ENCODE measurements around the gene NR0B2.
"Not testable (repeated sequence)": the region's sequence is repeated elsewhere in the genome, so short reads cannot be mapped to it uniquely, and the experiment has no call there.

Gene NR0B2

DNA sequence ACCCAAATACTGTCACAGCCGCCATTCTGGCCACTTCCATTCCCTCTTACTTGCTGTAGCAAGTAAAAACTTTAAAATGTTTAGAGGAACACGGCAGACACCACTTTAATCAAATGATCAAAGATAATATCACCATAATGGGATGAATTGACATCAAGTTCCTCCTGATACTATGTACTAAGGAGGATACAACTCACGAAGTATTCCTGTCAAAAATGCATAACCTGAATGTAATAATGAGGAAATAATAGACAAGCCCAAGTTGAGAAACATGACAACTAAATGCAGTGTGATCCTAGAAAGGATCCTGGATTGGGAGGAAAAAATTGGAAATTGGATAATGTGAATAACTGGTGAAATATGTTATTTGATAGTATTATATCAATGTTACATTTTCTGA lies 42.5 kb upstream of the NR0B2 start:
- TF ChIP-seq, protein P1, sequence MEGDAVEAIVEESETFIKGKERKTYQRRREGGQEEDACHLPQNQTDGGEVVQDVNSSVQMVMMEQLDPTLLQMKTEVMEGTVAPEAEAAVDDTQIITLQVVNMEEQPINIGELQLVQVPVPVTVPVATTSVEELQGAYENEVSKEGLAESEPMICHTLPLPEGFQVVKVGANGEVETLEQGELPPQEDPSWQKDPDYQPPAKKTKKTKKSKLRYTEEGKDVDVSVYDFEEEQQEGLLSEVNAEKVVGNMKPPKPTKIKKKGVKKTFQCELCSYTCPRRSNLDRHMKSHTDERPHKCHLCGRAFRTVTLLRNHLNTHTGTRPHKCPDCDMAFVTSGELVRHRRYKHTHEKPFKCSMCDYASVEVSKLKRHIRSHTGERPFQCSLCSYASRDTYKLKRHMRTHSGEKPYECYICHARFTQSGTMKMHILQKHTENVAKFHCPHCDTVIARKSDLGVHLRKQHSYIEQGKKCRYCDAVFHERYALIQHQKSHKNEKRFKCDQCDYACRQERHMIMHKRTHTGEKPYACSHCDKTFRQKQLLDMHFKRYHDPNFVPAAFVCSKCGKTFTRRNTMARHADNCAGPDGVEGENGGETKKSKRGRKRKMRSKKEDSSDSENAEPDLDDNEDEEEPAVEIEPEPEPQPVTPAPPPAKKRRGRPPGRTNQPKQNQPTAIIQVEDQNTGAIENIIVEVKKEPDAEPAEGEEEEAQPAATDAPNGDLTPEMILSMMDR (IDR thresholded peaks at IDR 0.05; ENCODE audit: extremely low read depth, missing control alignments): no peak
- no peak for DNase-seq (ENCODE audit: low spot score)

DNA sequence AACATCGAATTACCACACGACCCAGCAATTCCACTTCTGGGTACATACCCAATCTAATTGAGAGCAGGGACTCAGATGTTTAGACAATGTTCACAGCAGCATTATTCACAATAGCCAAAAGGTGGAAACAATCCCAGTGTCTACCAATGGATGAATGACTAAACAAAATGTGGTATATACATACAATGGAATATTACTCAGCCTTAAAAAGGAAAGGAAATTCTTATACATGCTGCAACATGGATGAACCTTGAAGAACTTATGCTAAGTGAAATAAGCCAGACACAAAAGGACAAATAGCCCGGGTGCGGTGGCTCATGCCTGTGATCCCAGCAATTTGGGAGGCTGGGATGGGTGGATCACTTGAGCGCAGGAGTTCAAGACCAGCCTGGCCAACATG lies 39.6 kb upstream of the NR0B2 start:
- DNase-seq (ENCODE audit: low spot score): no peak
- TF ChIP-seq, protein P1 (IDR thresholded peaks at IDR 0.05; ENCODE audit: extremely low read depth, missing control alignments): no peak

DNA sequence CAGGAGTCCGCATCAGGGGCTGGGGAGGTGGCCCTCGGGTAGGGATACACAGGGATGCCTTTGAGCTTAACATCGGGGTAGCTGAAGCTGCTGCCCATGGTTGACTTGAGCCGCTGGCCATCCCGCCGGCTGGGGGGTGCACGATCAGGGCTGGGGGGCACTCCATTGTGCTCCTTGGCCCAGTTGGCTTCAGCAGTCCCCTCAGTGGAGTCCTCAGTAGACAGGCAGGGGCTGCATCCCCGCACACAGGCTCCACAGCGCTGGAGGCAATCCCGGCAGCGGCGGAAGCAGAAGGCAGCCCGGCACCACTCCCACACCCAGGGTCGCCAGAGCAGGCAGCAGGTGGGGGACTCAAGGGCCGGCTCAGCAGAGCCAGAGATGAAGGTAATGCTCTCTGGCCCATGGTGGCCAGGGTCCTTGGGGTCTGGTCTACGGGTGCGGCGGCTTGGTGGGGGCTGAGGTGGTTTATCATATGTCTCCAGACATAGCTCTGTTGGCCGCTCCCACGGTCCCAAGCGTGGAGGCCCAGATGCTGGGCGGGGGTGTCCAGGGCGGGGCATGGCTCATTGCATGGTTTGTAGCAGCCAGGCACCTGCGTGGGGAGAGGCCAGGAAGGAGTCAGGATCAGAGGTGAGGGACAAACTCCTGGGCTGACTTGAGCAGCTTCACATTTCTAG lies 38.2 kb upstream of the NR0B2 start:
- TF ChIP-seq, protein P1 (IDR thresholded peaks at IDR 0.05; ENCODE audit: extremely low read depth, missing control alignments): no peak
- no peak for DNase-seq (ENCODE audit: low spot score)

DNA sequence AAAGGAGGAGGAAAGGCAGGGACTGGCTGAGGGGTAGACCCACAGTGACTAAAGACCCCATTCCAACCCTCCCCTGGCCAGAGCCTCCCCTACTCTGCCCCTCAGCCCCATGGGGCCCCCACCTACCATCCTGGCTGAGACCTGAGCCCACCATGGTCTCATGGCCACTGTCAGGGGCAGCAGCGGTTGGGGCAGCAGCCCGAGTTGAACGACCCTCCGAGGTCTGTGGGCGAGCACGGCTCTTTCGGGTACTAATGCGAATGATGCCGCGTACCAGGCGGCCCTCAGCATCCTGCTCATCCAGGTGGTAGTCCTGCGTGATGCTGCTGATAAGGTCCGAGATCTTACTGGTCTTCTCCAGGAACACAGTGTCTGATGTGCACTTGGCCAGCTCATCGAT lies 37.4 kb upstream of the NR0B2 start:
- no peak for DNase-seq (ENCODE audit: low spot score)
- TF ChIP-seq, protein P1 (IDR thresholded peaks at IDR 0.05; ENCODE audit: extremely low read depth, missing control alignments): no peak

DNA sequence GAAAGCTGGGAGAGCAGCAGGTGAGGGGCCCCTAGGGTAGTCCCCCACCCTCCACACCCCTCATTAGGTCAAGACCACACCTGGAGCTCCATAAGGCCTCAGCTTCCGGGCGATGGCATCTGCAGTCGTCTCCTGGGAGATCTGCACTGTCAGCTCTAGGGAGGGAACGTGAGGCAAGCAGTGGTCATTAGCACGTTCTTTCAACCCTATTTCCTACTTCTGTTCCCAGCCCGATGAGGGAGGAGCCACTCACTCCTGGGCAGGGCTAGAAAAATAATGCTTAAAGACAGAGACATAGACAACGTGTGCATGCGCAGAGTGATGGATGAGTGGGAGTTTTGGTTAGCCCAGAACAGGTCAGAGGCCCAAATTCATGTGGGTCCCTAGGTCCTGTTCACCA lies 36.8 kb upstream of the NR0B2 start:
- no peak for DNase-seq (ENCODE audit: low spot score)
- TF ChIP-seq, protein P1 (IDR thresholded peaks at IDR 0.05; ENCODE audit: extremely low read depth, missing control alignments): no peak

DNA sequence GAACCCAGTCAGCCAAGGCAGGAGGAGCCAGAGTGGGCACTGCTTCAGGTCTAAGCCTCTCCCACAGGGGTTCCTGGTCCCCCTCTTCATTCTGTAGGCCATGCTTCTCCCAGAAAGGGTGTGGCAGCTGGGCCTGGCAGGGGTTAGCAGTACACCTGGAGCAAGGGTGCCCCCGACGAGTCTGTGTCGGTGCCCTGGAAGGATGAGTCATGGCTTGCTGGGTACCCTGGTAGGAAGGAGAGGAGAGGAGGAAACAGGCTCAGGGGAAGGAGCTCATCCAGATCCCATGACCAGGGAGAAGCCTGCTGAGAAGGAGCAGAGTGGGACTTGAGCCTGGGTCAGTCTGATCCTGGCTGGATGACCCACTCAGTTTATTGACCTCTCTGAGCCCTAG lies 36.1 kb upstream of the NR0B2 start:
- no peak for DNase-seq (ENCODE audit: low spot score)

DNA sequence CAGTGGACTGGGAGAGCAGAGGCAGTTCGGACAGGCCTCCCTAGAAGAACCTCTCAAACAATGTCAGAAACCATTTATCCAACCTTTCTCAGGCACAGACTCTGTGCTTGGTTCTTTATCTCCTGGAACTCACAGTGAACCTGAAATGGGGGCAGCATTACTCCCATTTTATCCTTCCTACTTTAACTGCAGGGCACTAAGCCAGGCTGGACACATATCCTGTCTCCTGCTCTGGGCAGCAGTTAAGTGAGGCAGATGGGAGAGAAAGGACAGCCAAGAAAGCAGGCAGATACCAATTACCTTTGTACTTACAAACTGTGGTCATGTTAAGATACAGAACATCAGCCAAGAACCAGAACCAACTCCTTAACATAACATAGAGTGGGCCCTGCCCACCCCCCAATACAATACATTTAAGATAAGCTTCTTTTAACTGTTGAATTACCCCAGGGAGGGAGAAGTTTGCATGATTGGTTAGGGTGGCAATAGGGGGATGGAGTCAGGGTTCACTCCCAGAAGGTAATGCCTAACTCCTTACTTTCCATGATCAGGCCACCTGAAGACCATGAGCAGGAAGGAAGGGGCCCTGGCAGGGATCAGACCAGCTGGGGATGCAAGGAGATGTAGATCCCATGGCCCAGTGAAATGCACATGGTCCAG lies 35.6 kb upstream of the NR0B2 start:
- TF ChIP-seq, protein P1 (IDR thresholded peaks at IDR 0.05; ENCODE audit: extremely low read depth, missing control alignments): no peak
- no peak for DNase-seq (ENCODE audit: low spot score)

More for the DNA sequence above, 36.1 kb upstream of the NR0B2 start:
- TF ChIP-seq, protein P1 (IDR thresholded peaks at IDR 0.05; ENCODE audit: extremely low read depth, missing control alignments): no peak

DNA sequence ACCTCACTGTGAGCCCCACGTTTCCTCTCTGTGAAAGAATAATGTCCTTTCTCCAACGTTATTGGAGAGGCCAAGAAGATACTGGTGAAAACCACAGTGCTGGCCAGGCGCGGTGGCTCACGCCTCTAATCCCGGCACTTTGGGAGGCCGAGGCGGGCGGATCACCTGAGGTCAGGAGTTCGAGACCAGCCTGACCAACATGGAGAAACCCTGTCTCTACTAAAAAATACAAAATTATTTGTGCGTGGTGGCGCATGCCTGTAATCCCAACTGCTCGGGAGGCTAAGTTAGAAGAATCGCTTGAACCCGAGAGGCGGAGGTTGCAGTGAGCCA lies 34.9 kb upstream of the NR0B2 start:
- not testable (repeated sequence) for DNase-seq (ENCODE audit: low spot score)
